G401 (cell line): ENCODE data around the gene ZBTB7C. TPM values are rescaled to one million over a fixed set of nuclear protein-coding genes. Genes with fewer than 3 reads are reported as not detected.

Experiments
- DNase-seq: peaks from one replicate; pipeline ENCODE4 v3.0.0-alpha.2; 2015; ENCODE audit warnings: low spot score
- in situ Hi-C: cut with HindIII; loops from 2 replicates; pipeline ENCODE4 v1.10.0; 2016; ENCODE audit warnings: low sequenced_read_pairs, mixed read lengths
- total RNA-seq: library from RNA; depleted of rRNA; stranded (reverse); fragments of >200 nt; shearing (Covaris generic); gene quantifications from 2 replicates; pipeline ENCODE4 v1.2.3, GENCODE V29; 2014

Gene ZBTB7C
- total RNA-seq, 1 experiment from 2014 or later: not detected

- DNase-seq: no peak
- in situ Hi-C loops: no loop called here
These were observed 310.6 kb downstream of the ZBTB7C start for GRCh38 chr18:48098538-48098937.

DNA sequence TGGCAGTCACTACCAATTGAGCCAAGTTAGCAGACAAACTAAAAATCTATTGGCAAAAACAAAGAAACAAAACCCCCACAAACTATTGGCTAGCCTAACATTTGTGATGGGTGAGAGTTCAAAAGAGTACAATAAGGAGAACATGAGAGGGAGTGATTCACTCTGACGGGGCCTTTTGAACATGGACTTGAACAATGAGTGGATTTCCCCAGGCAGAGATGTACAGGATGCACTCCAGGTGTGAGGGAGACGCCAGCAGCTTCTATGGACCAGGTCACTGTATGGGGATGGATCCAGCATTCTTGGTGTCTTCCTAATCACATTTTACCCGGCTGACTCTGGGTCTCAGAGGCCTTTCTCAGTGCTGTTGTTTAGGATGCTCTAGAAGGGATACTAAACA lies 311.2 kb downstream of the ZBTB7C start:
- no peak for DNase-seq
- in situ Hi-C loops: no loop called here

DNA sequence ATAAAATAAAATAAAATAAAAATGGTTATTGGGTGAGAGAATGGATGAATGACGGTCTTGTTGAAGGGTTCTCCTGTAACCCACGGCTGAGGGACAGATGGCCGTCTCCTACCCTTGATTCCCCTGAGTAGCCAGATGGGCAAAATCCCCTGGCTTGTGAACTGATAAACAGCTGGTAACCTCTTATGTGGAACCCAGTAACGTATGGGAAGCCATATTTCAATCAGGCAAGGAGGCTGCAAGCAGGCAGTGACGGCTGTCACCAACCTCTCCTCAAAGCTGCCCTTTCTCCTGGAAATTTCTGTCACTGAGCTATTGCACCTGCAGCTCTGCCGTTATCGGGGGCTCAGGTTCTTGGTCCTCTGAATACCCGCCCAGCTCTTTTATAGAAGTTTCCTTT lies 313.5 kb downstream of the ZBTB7C start:
- in situ Hi-C loops: no loop called here
- no peak for DNase-seq

DNA sequence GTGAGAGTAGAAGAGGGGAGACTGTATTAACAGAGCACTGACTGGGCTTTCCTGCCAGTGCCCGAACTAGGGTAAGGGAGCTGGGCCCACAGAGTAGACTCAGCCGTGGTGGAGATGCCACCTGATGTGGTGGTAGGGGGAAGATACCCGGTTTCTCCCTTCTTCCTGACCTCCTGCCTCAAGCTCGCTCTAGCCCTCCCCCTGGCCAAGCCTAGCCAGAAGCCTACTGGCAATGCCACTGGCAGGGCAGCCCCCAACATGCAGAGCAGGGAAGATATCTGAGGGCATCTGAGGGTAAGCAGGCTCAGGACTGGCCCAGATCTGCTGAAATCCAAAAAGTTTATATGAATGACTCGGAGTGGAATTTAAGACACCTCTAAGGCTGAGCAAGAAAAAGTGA lies 316.1 kb downstream of the ZBTB7C start:
- no peak for DNase-seq
- in situ Hi-C loops: no loop called here

GRCh38 chr18:48091869-48092497 lies 317.2 kb downstream of the ZBTB7C start:
- no peak for DNase-seq

GRCh38 chr18:48090702-48091101 lies 318.5 kb downstream of the ZBTB7C start:
- no peak for DNase-seq
- in situ Hi-C loops: no loop called here

More at GRCh38 chr18:48091869-48092497, 317.2 kb downstream of the ZBTB7C start:
- in situ Hi-C loops: no loop called here

DNA sequence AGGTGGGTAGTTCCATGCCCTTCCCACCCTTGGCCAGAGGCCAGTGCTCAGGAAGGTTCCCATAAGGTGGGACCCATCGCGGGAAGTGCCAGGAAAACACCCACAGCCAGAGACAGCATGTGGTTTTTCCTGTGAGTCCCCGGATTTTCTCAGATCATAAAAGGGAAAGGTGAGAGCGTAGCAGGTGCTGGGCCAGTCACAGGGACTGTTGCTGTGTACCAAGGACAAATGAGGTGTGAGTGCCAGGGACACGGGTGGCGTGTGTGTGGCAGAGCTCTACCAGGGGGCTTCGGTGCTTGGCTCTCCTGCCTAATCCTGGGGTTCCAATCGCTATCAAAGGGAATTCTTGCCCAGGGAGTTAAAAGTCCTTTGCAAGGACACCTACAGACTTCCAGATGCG lies 319.2 kb downstream of the ZBTB7C start:
- in situ Hi-C loops: no loop called here
- DNase-seq: no peak

GRCh38 chr18:48085781-48086487 lies 323.2 kb downstream of the ZBTB7C start:
- no peak for DNase-seq
- in situ Hi-C loops: no loop called here

DNA sequence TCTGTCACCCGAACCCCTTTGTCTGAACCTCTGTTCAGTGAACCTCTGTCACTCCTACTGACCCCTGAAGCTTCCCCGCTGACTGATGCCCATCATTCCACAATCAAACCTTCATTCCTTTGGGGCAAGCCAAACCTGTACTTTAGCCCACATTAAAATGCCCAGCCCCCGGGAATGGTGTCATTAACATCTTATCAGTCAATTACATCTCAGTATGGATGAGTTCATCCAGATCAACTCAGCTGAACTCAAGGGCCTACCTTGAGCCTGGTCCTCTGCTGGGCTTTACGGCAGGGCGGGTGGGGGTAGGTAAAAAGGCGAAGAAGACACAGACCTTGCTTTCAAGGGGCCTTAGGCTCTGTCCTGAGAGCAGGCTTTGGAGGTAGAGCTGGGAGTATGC lies 324.3 kb downstream of the ZBTB7C start:
- no peak for DNase-seq
- in situ Hi-C loops: no loop called here

DNA sequence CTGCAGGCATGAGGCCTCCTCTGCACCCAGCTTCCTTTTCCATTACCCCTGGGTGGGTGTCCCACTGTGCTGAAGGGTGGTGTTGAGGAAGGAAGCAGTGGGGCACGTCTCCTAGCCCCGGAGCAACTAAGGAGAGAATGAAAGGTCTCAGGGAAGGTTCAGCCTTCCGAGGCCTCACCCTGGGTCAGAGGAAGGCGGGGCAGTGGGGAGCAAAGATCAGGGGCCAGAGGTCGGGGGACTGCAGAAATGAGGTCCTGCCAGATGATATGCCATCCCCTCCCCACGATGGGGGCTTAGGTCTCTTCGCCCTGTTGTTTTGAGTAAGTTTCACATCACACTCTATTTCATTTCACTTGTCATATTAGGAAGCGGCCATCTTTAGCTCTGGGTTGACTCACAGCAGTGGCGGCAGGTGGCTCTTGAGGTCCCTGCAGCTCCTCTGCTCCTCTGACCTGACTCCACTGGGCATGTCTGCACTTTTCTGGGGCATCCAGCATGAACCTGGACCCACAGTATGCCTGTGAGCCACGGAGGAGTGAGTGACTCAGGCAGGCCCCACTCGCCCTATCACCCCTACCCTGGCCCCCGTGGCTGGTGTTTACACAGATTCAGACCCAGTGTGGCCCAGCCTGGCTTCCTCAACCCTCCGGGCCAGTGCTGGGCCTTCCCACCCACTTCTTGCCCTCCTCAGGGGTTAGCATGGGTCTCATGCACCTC lies 325.0 kb downstream of the ZBTB7C start:
- in situ Hi-C loops: no loop called here
- DNase-seq: no peak

DNA sequence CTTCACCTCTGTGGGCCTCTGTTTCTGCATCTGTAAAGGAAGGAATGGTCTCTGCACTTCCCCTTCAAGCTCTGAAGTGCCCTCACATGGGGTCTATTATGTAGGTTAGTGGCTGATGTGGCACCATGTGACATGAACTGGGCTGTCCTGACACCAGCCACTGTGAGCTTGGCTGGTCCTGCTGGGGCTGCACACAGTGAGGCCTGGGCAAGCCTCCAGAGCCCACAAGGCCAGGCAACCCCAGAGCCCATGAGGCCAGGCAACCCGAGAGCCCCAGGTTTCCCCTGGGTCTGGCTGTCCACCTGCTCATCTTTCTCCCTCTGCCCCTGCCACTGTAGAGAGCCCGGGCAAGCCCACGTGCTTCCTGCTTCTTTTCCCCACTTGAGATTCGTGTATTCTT lies 328.6 kb downstream of the ZBTB7C start:
- peak; percentile 27 for DNase-seq
- in situ Hi-C loops: no loop called here

DNA sequence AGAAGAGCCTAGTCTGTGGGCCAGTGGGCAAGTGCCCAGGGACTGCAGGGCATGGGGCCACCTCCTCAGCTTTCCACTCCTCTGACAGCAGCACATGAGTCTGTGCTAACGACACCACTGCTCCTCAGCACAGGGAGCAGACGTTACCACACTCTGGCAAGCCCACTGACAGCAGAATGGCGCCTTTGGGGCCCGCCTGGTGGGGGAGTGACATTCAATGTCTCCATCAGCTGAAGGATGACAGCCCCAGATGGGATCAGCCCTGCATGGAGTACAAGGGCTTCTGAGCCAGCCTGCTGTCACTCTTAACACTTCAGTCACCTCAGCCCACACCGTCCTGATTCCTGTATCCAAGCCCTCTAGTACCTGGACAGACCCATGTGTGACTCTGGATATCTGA lies 329.3 kb downstream of the ZBTB7C start:
- DNase-seq: peak; percentile 37
- in situ Hi-C loops: no loop called here

DNA sequence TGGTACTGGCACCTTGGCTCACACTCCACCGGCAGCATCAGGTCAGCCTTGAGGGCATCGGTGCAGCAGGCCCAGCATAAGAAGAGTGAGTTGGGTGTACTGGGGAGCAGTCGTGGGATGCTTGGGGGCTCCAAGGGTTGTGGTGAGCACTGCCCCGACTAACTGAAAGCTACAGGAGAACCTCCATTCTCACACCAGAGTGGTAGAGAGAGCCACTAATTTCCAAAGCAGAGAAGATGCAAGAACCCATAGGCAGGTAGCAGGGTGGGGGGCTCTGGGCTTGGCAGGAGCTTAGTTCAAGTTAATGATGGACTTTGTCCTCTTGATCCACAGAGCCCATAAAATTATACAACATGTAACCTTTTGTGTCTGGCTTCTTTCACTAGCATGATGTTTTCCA lies 330.7 kb downstream of the ZBTB7C start:
- in situ Hi-C loops: no loop called here

DNA sequence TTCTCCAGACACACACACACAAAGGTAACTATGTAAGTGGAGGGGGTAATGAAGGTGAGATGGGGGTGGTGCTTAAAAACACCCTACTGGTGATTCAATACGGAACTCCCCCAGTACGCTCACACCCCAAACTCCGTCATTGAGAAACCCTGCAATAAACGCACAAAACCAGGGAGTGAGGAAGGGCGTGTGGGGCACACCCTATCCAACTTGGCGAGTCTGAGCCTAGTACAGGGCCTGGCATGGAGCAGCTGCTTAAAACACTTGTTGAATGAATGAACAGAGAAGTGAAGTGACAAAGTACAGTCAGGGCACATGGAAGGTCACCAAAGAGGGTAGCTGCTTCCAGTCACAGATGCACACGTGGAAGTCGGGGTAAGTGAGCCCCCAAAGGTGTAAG lies 331.9 kb downstream of the ZBTB7C start:
- in situ Hi-C loops: no loop called here
- no peak for DNase-seq

More for the DNA sequence above, 330.7 kb downstream of the ZBTB7C start:
- no peak for DNase-seq

GRCh38 chr18:48076461-48076860 lies 332.7 kb downstream of the ZBTB7C start:
- in situ Hi-C loops: no loop called here
- DNase-seq: no peak

- in situ Hi-C loops: no loop called here
- no peak for DNase-seq
These were observed 333.5 kb downstream of the ZBTB7C start for GRCh38 chr18:48075707-48076093.

DNA sequence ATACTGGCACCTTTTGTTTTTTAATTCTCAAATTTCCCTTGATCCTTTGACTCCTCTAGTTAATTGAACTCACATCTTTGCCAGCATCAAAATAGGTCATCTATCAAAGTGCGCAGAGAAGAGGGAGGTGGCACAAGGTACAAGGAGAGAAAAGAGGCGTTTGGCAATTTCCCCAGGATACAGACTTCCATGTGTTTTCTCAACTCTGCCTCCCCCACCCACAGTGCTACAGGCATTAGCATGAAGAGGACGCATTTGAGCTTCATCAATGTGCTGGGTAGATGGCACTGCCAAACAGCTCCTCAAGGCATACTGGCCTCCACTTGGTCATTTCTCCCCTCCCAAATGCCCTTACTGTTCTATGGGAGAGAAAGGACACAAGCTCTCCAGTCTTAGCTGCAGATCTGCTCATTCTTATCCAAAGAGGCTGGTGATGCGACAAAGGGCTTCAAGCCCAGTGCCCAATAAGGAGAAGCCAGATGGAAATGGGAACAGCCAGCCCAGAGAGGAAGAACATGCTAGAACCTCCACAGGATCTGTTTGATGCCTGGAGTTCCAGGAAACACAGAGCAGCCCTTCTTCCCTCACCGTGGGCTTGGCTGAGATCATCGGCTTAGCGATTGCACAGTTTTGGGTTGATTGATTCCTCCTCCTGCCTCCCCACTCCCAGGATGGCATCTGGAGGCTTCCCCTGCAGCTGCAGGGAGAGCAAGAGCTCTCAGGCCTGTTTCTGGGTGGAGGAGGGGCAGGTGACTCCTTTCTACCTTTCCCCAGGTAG lies 334.1 kb downstream of the ZBTB7C start:
- in situ Hi-C loops: no loop called here
- DNase-seq: peak; percentile 3

GRCh38 chr18:48073211-48073930 lies 335.8 kb downstream of the ZBTB7C start:
- in situ Hi-C loops: no loop called here
- no peak for DNase-seq
